ENCODE data around the gene FOXO6.

DNA sequence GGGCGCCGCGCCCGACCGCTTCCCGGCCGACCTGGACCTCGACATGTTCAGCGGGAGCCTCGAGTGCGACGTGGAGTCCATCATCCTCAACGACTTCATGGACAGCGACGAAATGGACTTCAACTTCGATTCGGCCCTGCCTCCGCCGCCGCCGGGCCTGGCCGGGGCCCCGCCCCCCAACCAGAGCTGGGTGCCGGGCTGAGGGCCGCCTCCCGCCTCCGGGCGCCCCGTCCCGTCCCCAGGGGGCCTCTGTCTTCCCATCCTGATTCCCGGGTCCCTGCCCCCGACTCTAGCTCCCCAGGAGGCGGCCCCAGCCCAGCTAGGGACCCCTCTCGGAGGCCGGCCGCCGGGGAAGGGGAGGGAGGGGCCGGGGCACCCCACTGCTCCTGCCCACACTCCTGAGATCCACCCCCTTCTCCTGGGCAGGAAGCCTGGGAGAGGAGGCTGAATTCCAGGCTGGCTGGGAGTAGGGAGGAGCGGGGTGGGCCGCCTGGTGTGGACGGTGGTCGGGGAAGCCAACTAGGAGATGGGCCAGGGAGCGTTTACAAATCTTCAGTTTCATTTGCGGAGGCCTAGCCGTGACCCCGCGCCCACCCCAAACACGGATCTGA, 21.4 kb downstream of the FOXO6 start:
- TF ChIP-seq POLR2A (IDR thresholded peaks at IDR 0.05; ENCODE audit: extremely low read depth, insufficient read length) (no peak), MYC (IDR thresholded peaks at IDR 0.05; ENCODE audit: low read depth, low read length) (no peak)
- TF ChIP-seq, protein P1, sequence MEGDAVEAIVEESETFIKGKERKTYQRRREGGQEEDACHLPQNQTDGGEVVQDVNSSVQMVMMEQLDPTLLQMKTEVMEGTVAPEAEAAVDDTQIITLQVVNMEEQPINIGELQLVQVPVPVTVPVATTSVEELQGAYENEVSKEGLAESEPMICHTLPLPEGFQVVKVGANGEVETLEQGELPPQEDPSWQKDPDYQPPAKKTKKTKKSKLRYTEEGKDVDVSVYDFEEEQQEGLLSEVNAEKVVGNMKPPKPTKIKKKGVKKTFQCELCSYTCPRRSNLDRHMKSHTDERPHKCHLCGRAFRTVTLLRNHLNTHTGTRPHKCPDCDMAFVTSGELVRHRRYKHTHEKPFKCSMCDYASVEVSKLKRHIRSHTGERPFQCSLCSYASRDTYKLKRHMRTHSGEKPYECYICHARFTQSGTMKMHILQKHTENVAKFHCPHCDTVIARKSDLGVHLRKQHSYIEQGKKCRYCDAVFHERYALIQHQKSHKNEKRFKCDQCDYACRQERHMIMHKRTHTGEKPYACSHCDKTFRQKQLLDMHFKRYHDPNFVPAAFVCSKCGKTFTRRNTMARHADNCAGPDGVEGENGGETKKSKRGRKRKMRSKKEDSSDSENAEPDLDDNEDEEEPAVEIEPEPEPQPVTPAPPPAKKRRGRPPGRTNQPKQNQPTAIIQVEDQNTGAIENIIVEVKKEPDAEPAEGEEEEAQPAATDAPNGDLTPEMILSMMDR (IDR thresholded peaks at IDR 0.05; ENCODE audit: low read depth, low read length) = no peak
- TF ChIP-seq, protein P2, sequence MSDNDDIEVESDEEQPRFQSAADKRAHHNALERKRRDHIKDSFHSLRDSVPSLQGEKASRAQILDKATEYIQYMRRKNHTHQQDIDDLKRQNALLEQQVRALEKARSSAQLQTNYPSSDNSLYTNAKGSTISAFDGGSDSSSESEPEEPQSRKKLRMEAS (IDR thresholded peaks at IDR 0.05; ENCODE audit: low read depth, low read length) = no peak

All from NB4 (cell line).